K562 (cell line): ENCODE data around the gene HEATR3. TPM values are rescaled to one million over a fixed set of nuclear protein-coding genes. Genes with fewer than 3 reads are reported as not detected.

Experiments used
- ATAC-seq: fragments of 200-7000 bp; cut with Tn5 transposase; 3 replicates; pipeline ENCODE4 v1.9.1; 2020; ENCODE audit warnings: moderate library complexity
- BruUV-seq: library from RNA; stranded (reverse); fragments of 400-500 nt; replicated peaks from 2 replicates; lab custom pipeline; 2021; lab: Mats Ljungman, UMichigan
- CTCF ChIA-PET: fragments of 300-600 bp; formaldehyde crosslinking; extraction: SDS; loops from one replicate; lab custom pipeline; 2021; ENCODE audit warnings: low intra/inter-chr PET ratio; lab: Yijun Ruan, JAX
- POLR2A ChIA-PET: fragments of 300-600, 350-650 bp; sonication (Branson Sonifier 250); formaldehyde crosslinking; extraction: SDS; loops from one replicate; lab custom pipeline; 2021; ENCODE audit warnings: antibody characterized with exemption, inconsistent platforms; lab: Yijun Ruan, JAX
- DNase-seq, 4 experiments: peaks; one replicate each; pipeline versions ENCODE4 v3.0.0 to v3.0.0-alpha.2; 2011 to 2018; ENCODE audit warnings: low spot score in 3 of 4, mixed read lengths in 3 of 4; ENCODE audit errors: extremely low read depth in 1 of 4
- FAIRE-seq: peaks from 2 replicates; lab custom pipeline; 2011; peaks lifted over from hg19 to GRCh38; lab: Jason Lieb, UNC
- H2AFZ ChIP-seq: 2 replicates; pipeline ENCODE4 v1.6.0; 2011; ENCODE audit warnings: low read depth, low read length, control low read depth, inconsistent platforms
- H3K27ac ChIP-seq: fragments of 200-600 bp; 3 replicates; pipeline ENCODE4 v1.8.0; 2011; ENCODE audit warnings: low read depth, mild to moderate bottlenecking, control low read depth, inconsistent platforms, low read length, moderate library complexity, mixed read lengths; ENCODE audit errors: extremely low read depth
- H3K27me3 ChIP-seq, 2 experiments: fragments of 300-600 bp in 1 of 2; 2 replicates in 1 of 2; 3 replicates in 1 of 2; pipeline versions ENCODE4 v1.6.0 to v1.8.0; 2011; ENCODE audit warnings: inconsistent platforms in 2 of 2, low read length in 2 of 2, mild to moderate bottlenecking in 1 of 2, mixed read lengths in 1 of 2, moderate library complexity in 1 of 2; ENCODE audit not compliant: control insufficient read depth in 2 of 2, insufficient read depth in 2 of 2
- H3K36me3 ChIP-seq: fragments of 300-600 bp; 3 replicates; pipeline ENCODE4 v1.8.0; 2011; ENCODE audit warnings: mild to moderate bottlenecking, low read length, inconsistent platforms; ENCODE audit not compliant: control insufficient read depth, insufficient read depth
- H3K4me1 ChIP-seq, 2 experiments: fragments of 200-600 bp in 1 of 2; replicated peaks in 1 of 2; 2 replicates in 1 of 2; 3 replicates in 1 of 2; pipeline versions ENCODE4 v1.5.1 to v1.8.0; 2011; ENCODE audit warnings: inconsistent platforms in 2 of 2, low read length in 2 of 2, mild to moderate bottlenecking in 1 of 2, mixed read lengths in 1 of 2, moderate library complexity in 1 of 2; ENCODE audit not compliant: control insufficient read depth in 2 of 2, insufficient read depth in 2 of 2
- H3K4me2 ChIP-seq: 2 replicates; pipeline ENCODE4 v1.6.1; 2011; ENCODE audit warnings: low read length, control low read depth, inconsistent platforms, mixed read lengths; ENCODE audit not compliant: insufficient read depth
- H3K4me3 ChIP-seq: fragments of 200-600 bp; sonication (generic), shearing (Covaris generic); 2 replicates; pipeline ENCODE4 v1.5.1; 2016; ENCODE audit warnings: control low read depth, inconsistent platforms
- H3K79me2 ChIP-seq: fragments of 200-600 bp; 3 replicates; pipeline ENCODE4 v1.8.0; 2011; ENCODE audit warnings: low read length, inconsistent platforms; ENCODE audit not compliant: control insufficient read depth, insufficient read depth
- H3K9ac ChIP-seq, 2 experiments: 2 replicates each; pipeline versions ENCODE4 v1.6.0 to v1.6.1; 2011; ENCODE audit warnings: low read depth in 2 of 2, low read length in 2 of 2, control low read depth in 1 of 2, inconsistent platforms in 1 of 2, mild to moderate bottlenecking in 1 of 2, mixed read lengths in 1 of 2; ENCODE audit not compliant: insufficient read depth in 1 of 2
- H3K9me1 ChIP-seq: one replicate; pipeline ENCODE4 v1.6.0; 2011; ENCODE audit warnings: inconsistent platforms, mild to moderate bottlenecking, low read length, moderate library complexity; ENCODE audit not compliant: control insufficient read depth, insufficient read depth
- H3K9me3 ChIP-seq: replicated peaks from 2 replicates; pipeline ENCODE4 v1.5.1; 2011; ENCODE audit warnings: low read depth, low read length, inconsistent platforms; ENCODE audit not compliant: control insufficient read depth, insufficient read depth
- H4K20me1 ChIP-seq: replicated peaks from 2 replicates; pipeline ENCODE4 v1.6.1; 2011; ENCODE audit warnings: low read length, inconsistent platforms, mixed read lengths; ENCODE audit not compliant: control insufficient read depth, insufficient read depth
- CBX3 ChIP-seq, 2 experiments: IDR thresholded peaks; 1 replicate in 1 of 2; 2 replicates in 1 of 2; pipeline ENCODE4 v1.6.1; 2012; ENCODE audit warnings: inconsistent platforms in 2 of 2, low read length in 2 of 2, borderline replicate concordance in 1 of 2, control low read depth in 1 of 2
- EWSR1 ChIP-seq: fragments of 450-650 bp; IDR thresholded peaks from 2 replicates; pipeline ENCODE4 v1.6.1; 2018; ENCODE audit warnings: borderline replicate concordance, mild to moderate bottlenecking, low read depth, moderate library complexity; ENCODE audit not compliant: partially characterized antibody
- KDM4B ChIP-seq, 2 experiments: fragments of 450-650 bp in 1 of 2; sonication (generic) in 1 of 2; IDR thresholded peaks; 2 replicates each; pipeline ENCODE4 v1.6.1; 2016 to 2017; ENCODE audit warnings: borderline replicate concordance in 2 of 2, antibody characterized with exemption in 1 of 2, low read depth in 1 of 2, mild to moderate bottlenecking in 1 of 2
- PHB ChIP-seq: fragments of 250-450 bp; sonication (Bioruptor Pico); IDR thresholded peaks from 2 replicates; pipeline ENCODE4 v1.5.0; 2021
- ZC3H11A ChIP-seq: IDR thresholded peaks from 2 replicates; pipeline ENCODE4 v1.6.1; 2012; ENCODE audit warnings: low read depth, low read length, improper control_type of control experiment
- ZNF551 ChIP-seq: fragments of 250-450 bp; sonication (Bioruptor Pico); IDR thresholded peaks from 2 replicates; pipeline ENCODE4 v1.5.0; 2021; ENCODE audit warnings: mild to moderate bottlenecking, moderate library complexity
- WGBS: fragments of 100-300 bp; shearing (Covaris generic); methylation state at CpG from one replicate; pipeline ENCODE4 v1.1.6; 2016; ENCODE audit warnings: low coverage, mixed read lengths; ENCODE audit not compliant: insufficient coverage; ENCODE audit errors: missing lambda C conversion rate; 5-methylcytosine and 5-hydroxymethylcytosine counted together
- in situ Hi-C: fragments of 300-500 bp; cut with MboI; formaldehyde crosslinking; loops from 4 replicates; pipeline ENCODE4 v1.15.0; 2018; ENCODE audit warnings: inconsistent platforms, mixed read lengths
- intact Hi-C: fragments of 100-400 bp; cut with micrococcal nuclease; formaldehyde crosslinking; loops from 2 replicates; pipeline ENCODE4 v1.14.2; 2022
- polyA plus RNA-seq, 8 experiments: library from polyadenylated mRNA; depleted of rRNA in 4 of 8; stranded (reverse) in 5 of 8; unstranded in 3 of 8; fragments of >200 nt; fragmentation: Nextera tagmentation in 2 of 8; fragmentation: Illumina TruSeq in 1 of 8; extraction: Ambion mirVana in 2 of 8; extraction: Trizol in 1 of 8; gene quantifications; 2 replicates each; pipeline versions ENCODE4 v1.2.1 to v1.2.3, GENCODE V29; 2011 to 2014; ENCODE audit warnings: inconsistent platforms in 1 of 8, missing spikeins in 1 of 8
- total RNA-seq, 7 experiments: library from RNA; depleted of rRNA in 6 of 7; stranded (reverse); fragments of >200 nt in 6 of 7; fragmentation: Illumina TruSeq in 2 of 7; extraction: Trizol in 2 of 7; gene quantifications; 2 replicates each; pipeline versions ENCODE4 v1.2.1 to v1.2.3, GENCODE V29; 2011 to 2021; ENCODE audit warnings: low replicate concordance in 1 of 7
- TF ChIP-seq, protein P1 (sequence below): sonication (generic); formaldehyde crosslinking; IDR thresholded peaks from 2 replicates; pipeline ENCODE4 v1.8.1; 2023; ENCODE audit warnings: mild to moderate bottlenecking, missing genetic modification reagents

HEATR3 gene
- total and polyA plus RNA-seq, 9 of the 15 experiments (the other 6 are each of a cell fraction or from before 2014, with no cell fraction given) = 1.7 to 30.2 (median 18.8) TPM

DNA sequence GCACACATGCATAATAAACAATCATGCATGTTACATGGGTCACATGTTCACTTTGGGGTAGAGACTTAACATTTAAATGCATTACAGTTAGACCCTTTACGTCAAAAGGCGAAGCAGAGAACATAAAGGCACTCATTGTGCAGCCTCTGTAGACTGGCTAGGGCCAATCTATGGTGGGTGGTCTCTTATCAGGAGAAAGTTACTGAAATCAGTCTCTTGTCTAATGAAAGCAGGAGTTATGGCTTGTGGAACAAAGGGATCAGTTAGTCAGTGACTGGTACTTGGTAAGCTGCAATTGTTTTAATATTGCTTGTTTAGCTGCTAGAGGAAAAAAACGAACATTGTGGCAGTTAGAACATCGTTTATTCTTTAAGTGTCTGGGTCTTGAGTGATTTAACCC is 42.1 kb upstream of the HEATR3 start:
- Histone ChIP-seq H3K4me3 (no peak overlapping the region), H2AFZ (peak overlapping the region; percentile 61; the same call in 1 of the 2 replicates), H3K27ac (no peak overlapping the region), H3K27me3 (0 out of 5 replicates have a peak, but pooled peaks cover 0 to 2% of the 10 kb centered on the region in 2 experiments), H4K20me1 (no peaks in the 10 kb centered on the region), H3K9me3 (no peaks in the 10 kb centered on the region), H3K9me1 (no peaks in the 10 kb centered on the region), H3K9ac (no peak overlapping the region)
- in situ Hi-C loops = loop anchor here (5.0 to 10.0 kb wide), 2 partner anchors 184 to 341 kb away; partner anchors contain the start of gene BRD7
- ChIA-PET POLR2A (no interaction called here), CTCF (interaction anchor here (3.9 kb wide), 1 partner anchor 187 kb away, joined by 44 read pairs; no protein-coding TSS in a partner anchor)
- intact Hi-C loops = loop anchor here (2.0 kb wide), 1 partner anchor 65 kb away; no protein-coding TSS in a partner anchor
- no TSS peak for BruUV-seq
- DNase-seq = no peak
- FAIRE-seq = no peak
- TF ChIP-seq, protein P1, sequence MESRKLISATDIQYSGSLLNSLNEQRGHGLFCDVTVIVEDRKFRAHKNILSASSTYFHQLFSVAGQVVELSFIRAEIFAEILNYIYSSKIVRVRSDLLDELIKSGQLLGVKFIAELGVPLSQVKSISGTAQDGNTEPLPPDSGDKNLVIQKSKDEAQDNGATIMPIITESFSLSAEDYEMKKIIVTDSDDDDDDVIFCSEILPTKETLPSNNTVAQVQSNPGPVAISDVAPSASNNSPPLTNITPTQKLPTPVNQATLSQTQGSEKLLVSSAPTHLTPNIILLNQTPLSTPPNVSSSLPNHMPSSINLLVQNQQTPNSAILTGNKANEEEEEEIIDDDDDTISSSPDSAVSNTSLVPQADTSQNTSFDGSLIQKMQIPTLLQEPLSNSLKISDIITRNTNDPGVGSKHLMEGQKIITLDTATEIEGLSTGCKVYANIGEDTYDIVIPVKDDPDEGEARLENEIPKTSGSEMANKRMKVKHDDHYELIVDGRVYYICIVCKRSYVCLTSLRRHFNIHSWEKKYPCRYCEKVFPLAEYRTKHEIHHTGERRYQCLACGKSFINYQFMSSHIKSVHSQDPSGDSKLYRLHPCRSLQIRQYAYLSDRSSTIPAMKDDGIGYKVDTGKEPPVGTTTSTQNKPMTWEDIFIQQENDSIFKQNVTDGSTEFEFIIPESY (CRISPR knock-in tag) = no peak
- TF ChIP-seq EWSR1 = no peak
- TF ChIP-seq PHB (CRISPR knock-in tag) = no peak
- no peak for TF ChIP-seq CBX3 (IDR thresholded peaks at IDR 0.05; ENCODE audit: borderline replicate concordance in 1 of 2, low read length in 2 of 2)
- TF ChIP-seq ZC3H11A = no peak
- TF ChIP-seq ZNF551 = no peak
- no peak for TF ChIP-seq KDM4B (IDR thresholded peaks at IDR 0.05; ENCODE audit: borderline replicate concordance in 2 of 2, low read depth in 1 of 2)
- TF ChIP-seq, all 486 proteins: peak for 0
- Histone ChIP-seq H3K4me1 (peaks cover 0 to 9% of the 10 kb centered on the region in 2 experiments; a peak in 3 of 5 replicates), H3K4me2 (no peak overlapping the region), H3K36me3 (peaks cover 7% of the 10 kb centered on the region; the same call in 1 of the 3 replicates), H3K79me2 (peaks cover 16% of the 10 kb centered on the region)
- ATAC-seq = no peak
- 9% methylated on average over 4 of the region's 4 CpGs for WGBS
